HEK293 (cell line): ENCODE results near the gene FGF16.

Source experiments
- CTCF ChIA-PET: fragments of 350-600 bp; formaldehyde crosslinking; extraction: SDS; loops from one replicate; lab custom pipeline; 2021; ENCODE audit warnings: antibody characterized with exemption; lab: Yijun Ruan, JAX
- POLR2A ChIA-PET: fragments of 300-600 bp; formaldehyde crosslinking; extraction: SDS; loops from one replicate; lab custom pipeline; 2020; ENCODE audit warnings: antibody characterized with exemption, inconsistent platforms; lab: Yijun Ruan, JAX
- H3K27ac ChIP-seq: fragments of 200-500 bp; sonication (Bioruptor generic); 2 replicates; pipeline ENCODE4 v1.5.1; 2014; ENCODE audit warnings: low read depth, low read length, control low read depth, inconsistent platforms; ENCODE audit errors: extremely low read depth
- H3K36me3 ChIP-seq, 2 experiments: fragments of 200-500 bp in 1 of 2; sonication (Bioruptor generic) in 1 of 2; 1 replicate in 1 of 2; 2 replicates in 1 of 2; pipeline ENCODE4 v1.5.1; 2014 to 2017; ENCODE audit warnings: inconsistent platforms in 2 of 2, low read length in 2 of 2; ENCODE audit not compliant: control insufficient read depth in 2 of 2, insufficient read depth in 1 of 2
- H3K4me1 ChIP-seq: fragments of 200-500 bp; sonication (Bioruptor generic); 2 replicates; pipeline ENCODE4 v1.5.1; 2014; ENCODE audit warnings: mild to moderate bottlenecking, low read length, inconsistent platforms; ENCODE audit not compliant: control insufficient read depth, insufficient read depth
- H3K4me3 ChIP-seq: 2 replicates; pipeline ENCODE4 v1.5.1; 2011; ENCODE audit warnings: low read depth, mild to moderate bottlenecking, control low read depth, low read length, moderate library complexity
- H3K9me3 ChIP-seq: fragments of 200-500 bp; sonication (Bioruptor generic); 2 replicates; pipeline ENCODE4 v1.5.1; 2014; ENCODE audit warnings: low read depth, low read length, inconsistent platforms; ENCODE audit not compliant: control insufficient read depth, insufficient read depth
- CTCF ChIP-seq: fragments of 450-650 bp; formaldehyde crosslinking; IDR thresholded peaks from 2 replicates; pipeline ENCODE4 v1.5.1; 2016; ENCODE audit warnings: missing biosample characterization, missing genetic modification characterization
- HOXC10 ChIP-seq: sonication (generic); formaldehyde crosslinking; IDR thresholded peaks from 2 replicates; pipeline ENCODE4 v1.8.1; 2023; ENCODE audit warnings: mild to moderate bottlenecking, missing genetic modification reagents
- HOXD13 ChIP-seq: sonication (generic); formaldehyde crosslinking; IDR thresholded peaks from 2 replicates; pipeline ENCODE4 v1.8.0; 2022; ENCODE audit warnings: missing genetic modification reagents, borderline replicate concordance
- PBX3 ChIP-seq: sonication (generic); formaldehyde crosslinking; IDR thresholded peaks from 2 replicates; pipeline ENCODE4 v1.8.1; 2022; ENCODE audit warnings: mild to moderate bottlenecking, moderate library complexity, missing genetic modification reagents
- ZBTB48 ChIP-seq: fragments of 450-650 bp; formaldehyde crosslinking; IDR thresholded peaks from 2 replicates; pipeline ENCODE4 v1.5.1; 2016; ENCODE audit warnings: missing biosample characterization, missing genetic modification characterization
- ZFP3 ChIP-seq: fragments of 450-650 bp; formaldehyde crosslinking; IDR thresholded peaks from 2 replicates; pipeline ENCODE4 v1.5.1; 2016; ENCODE audit warnings: low read depth, missing biosample characterization, missing genetic modification characterization
- ZNF280D ChIP-seq: fragments of 450-650 bp; formaldehyde crosslinking; IDR thresholded peaks from 2 replicates; pipeline ENCODE4 v1.5.1; 2016; ENCODE audit warnings: missing biosample characterization, missing genetic modification characterization
- ZNF311 ChIP-seq: fragments of 450-650 bp; formaldehyde crosslinking; IDR thresholded peaks from 2 replicates; pipeline ENCODE4 v1.5.1; 2017; ENCODE audit warnings: missing biosample characterization, missing genetic modification characterization, borderline replicate concordance
- ZNF324 ChIP-seq: fragments of 450-650 bp; formaldehyde crosslinking; IDR thresholded peaks from 2 replicates; pipeline ENCODE4 v1.5.1; 2016; ENCODE audit warnings: missing biosample characterization, missing genetic modification characterization
- ZNF416 ChIP-seq: fragments of 450-650 bp; formaldehyde crosslinking; IDR thresholded peaks from 2 replicates; pipeline ENCODE4 v1.5.1; 2016; ENCODE audit warnings: missing biosample characterization, missing genetic modification characterization
- ZNF548 ChIP-seq: fragments of 450-650 bp; formaldehyde crosslinking; IDR thresholded peaks from 2 replicates; pipeline ENCODE4 v1.5.1; 2016; ENCODE audit warnings: missing biosample characterization, missing genetic modification characterization
- ZNF560 ChIP-seq: fragments of 450-650 bp; formaldehyde crosslinking; IDR thresholded peaks from 2 replicates; pipeline ENCODE4 v1.5.1; 2017; ENCODE audit warnings: missing biosample characterization, missing genetic modification characterization, borderline replicate concordance
- ZNF660 ChIP-seq: fragments of 450-650 bp; IDR thresholded peaks from 2 replicates; pipeline ENCODE4 v1.5.1; 2018; ENCODE audit warnings: missing biosample characterization, mild to moderate bottlenecking, missing genetic modification characterization
- ZNF704 ChIP-seq: fragments of 450-650 bp; formaldehyde crosslinking; IDR thresholded peaks from 2 replicates; pipeline ENCODE4 v1.5.1; 2016; ENCODE audit warnings: missing biosample characterization, missing genetic modification characterization
- ZNF777 ChIP-seq: fragments of 450-650 bp; formaldehyde crosslinking; IDR thresholded peaks from 2 replicates; pipeline ENCODE4 v1.5.1; 2017; ENCODE audit warnings: missing biosample characterization, missing genetic modification characterization, borderline replicate concordance
- TF ChIP-seq, protein P1 (sequence below): fragments of 450-650 bp; formaldehyde crosslinking; IDR thresholded peaks from 2 replicates; pipeline ENCODE4 v1.5.1; 2016; ENCODE audit warnings: missing biosample characterization, missing genetic modification characterization
- TF ChIP-seq, protein P2 (sequence below): fragments of 450-650 bp; formaldehyde crosslinking; IDR thresholded peaks from 2 replicates; pipeline ENCODE4 v1.5.1; 2017; ENCODE audit warnings: missing biosample characterization, mild to moderate bottlenecking, missing genetic modification characterization, moderate library complexity
- TF ChIP-seq, protein P3 (sequence below): fragments of 450-650 bp; formaldehyde crosslinking; IDR thresholded peaks from 2 replicates; pipeline ENCODE4 v1.5.1; 2017; ENCODE audit warnings: missing biosample characterization, missing genetic modification characterization

The FGF16 gene

GRCh38 chrX:77428551-77428950 lies 18.6 kb upstream of the FGF16 start:
- Histone ChIP-seq H3K36me3 (no peaks in the 10 kb centered on the region), H3K9me3 (no peaks in the 10 kb centered on the region), H3K4me1 (no peaks in the 10 kb centered on the region), H3K27ac (no peak overlapping the region), H3K4me3 (no peak overlapping the region)
- ChIA-PET CTCF (no interaction called here), POLR2A (no interaction called here)
- TF ChIP-seq PBX3 (CRISPR knock-in tag) (no peak), ZNF777 (tag by site-specific recombination) (no peak)
- TF ChIP-seq, protein P1, sequence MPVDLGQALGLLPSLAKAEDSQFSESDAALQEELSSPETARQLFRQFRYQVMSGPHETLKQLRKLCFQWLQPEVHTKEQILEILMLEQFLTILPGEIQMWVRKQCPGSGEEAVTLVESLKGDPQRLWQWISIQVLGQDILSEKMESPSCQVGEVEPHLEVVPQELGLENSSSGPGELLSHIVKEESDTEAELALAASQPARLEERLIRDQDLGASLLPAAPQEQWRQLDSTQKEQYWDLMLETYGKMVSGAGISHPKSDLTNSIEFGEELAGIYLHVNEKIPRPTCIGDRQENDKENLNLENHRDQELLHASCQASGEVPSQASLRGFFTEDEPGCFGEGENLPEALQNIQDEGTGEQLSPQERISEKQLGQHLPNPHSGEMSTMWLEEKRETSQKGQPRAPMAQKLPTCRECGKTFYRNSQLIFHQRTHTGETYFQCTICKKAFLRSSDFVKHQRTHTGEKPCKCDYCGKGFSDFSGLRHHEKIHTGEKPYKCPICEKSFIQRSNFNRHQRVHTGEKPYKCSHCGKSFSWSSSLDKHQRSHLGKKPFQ (tag by site-specific recombination) = no peak

DNA sequence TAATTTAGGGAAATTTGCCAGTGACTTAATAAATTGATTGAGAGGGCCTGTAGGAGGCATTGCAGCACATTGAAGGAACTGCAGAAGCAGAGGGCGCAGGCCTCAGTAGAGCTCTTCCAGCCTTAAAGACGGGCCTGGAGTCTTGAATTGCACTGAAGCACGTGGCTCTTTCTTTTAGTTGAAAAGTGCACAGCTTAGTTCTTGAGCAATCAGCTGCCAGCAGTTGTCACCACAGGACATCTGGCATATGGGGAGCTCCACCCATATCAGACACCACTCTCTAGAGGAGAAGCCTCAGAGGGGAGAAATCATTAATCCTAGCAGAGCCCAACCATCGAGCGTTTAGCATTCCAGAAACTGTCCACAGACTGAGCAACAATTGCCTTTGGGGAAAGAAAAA lies 16.0 kb upstream of the FGF16 start:
- CTCF ChIA-PET = interaction anchor here (0.7 to 0.8 kb wide), 2 partner anchors 40 to 633 kb away, joined by 3 read pairs; no protein-coding TSS in a partner anchor
- H3K9me3 ChIP-seq = no peaks in the 10 kb centered on the region
- H3K4me3 ChIP-seq = no peak overlapping the region
- no peak overlapping the region for H3K27ac ChIP-seq
- H3K4me1 ChIP-seq = no peaks in the 10 kb centered on the region
- H3K36me3 ChIP-seq = no peaks in the 10 kb centered on the region
- no peak for TF ChIP-seq ZNF660
- TF ChIP-seq, protein P2, sequence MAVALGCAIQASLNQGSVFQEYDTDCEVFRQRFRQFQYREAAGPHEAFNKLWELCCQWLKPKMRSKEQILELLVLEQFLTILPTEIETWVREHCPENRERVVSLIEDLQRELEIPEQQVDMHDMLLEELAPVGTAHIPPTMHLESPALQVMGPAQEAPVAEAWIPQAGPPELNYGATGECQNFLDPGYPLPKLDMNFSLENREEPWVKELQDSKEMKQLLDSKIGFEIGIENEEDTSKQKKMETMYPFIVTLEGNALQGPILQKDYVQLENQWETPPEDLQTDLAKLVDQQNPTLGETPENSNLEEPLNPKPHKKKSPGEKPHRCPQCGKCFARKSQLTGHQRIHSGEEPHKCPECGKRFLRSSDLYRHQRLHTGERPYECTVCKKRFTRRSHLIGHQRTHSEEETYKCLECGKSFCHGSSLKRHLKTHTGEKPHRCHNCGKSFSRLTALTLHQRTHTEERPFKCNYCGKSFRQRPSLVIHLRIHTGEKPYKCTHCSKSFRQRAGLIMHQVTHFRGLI (tag by site-specific recombination) = peak; percentile 69; the same call in 1 of the 2 replicates
- TF ChIP-seq, all 188 proteins: peak for 1
- POLR2A ChIA-PET = no interaction called here

GRCh38 chrX:77433001-77433400 lies 14.2 kb upstream of the FGF16 start:
- POLR2A ChIA-PET = no interaction called here
- CTCF ChIA-PET = interaction anchor here (0.6 to 0.7 kb wide), 2 partner anchors 13 to 642 kb away, joined by 3 read pairs; no protein-coding TSS in a partner anchor
- Histone ChIP-seq H3K9me3 (no peaks in the 10 kb centered on the region), H3K4me3 (no peak overlapping the region), H3K4me1 (no peaks in the 10 kb centered on the region), H3K36me3 (no peaks in the 10 kb centered on the region), H3K27ac (no peak overlapping the region)
- no peak for TF ChIP-seq CTCF (tag by site-specific recombination)
- no peak for TF ChIP-seq ZNF311 (tag by site-specific recombination)
- TF ChIP-seq ZBTB48 (tag by site-specific recombination) = no peak
- TF ChIP-seq ZNF416 (tag by site-specific recombination) = no peak
- TF ChIP-seq ZNF548 (tag by site-specific recombination) = no peak
- no peak for TF ChIP-seq ZFP3 (tag by site-specific recombination)
- no peak for TF ChIP-seq ZNF560 (tag by site-specific recombination)
- no peak for TF ChIP-seq HOXC10 (CRISPR knock-in tag)
- TF ChIP-seq ZNF280D (tag by site-specific recombination) = no peak
- TF ChIP-seq ZNF704 (tag by site-specific recombination) = no peak
- TF ChIP-seq HOXD13 (CRISPR knock-in tag) = no peak
- no peak for TF ChIP-seq ZNF324 (tag by site-specific recombination)
- TF ChIP-seq, protein P3, sequence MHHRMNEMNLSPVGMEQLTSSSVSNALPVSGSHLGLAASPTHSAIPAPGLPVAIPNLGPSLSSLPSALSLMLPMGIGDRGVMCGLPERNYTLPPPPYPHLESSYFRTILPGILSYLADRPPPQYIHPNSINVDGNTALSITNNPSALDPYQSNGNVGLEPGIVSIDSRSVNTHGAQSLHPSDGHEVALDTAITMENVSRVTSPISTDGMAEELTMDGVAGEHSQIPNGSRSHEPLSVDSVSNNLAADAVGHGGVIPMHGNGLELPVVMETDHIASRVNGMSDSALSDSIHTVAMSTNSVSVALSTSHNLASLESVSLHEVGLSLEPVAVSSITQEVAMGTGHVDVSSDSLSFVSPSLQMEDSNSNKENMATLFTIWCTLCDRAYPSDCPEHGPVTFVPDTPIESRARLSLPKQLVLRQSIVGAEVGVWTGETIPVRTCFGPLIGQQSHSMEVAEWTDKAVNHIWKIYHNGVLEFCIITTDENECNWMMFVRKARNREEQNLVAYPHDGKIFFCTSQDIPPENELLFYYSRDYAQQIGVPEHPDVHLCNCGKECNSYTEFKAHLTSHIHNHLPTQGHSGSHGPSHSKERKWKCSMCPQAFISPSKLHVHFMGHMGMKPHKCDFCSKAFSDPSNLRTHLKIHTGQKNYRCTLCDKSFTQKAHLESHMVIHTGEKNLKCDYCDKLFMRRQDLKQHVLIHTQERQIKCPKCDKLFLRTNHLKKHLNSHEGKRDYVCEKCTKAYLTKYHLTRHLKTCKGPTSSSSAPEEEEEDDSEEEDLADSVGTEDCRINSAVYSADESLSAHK (tag by site-specific recombination) = no peak
